ENCODE data around the gene SDHB.

The SDHB gene

GRCh38 chr1:17052641-17053040, 1.2 kb downstream of the SDHB start:
- DNase-seq (ENCODE audit: low read depth, low spot score): no peak
- peak overlapping the region; percentile 80 for H3K4me3 ChIP-seq (ENCODE audit: low read depth, low read length)
- in situ Hi-C loops (cut with HindIII; ENCODE audit: low sequenced_read_pairs): no loop called here
- TF ChIP-seq CTCF (IDR thresholded peaks at IDR 0.05; ENCODE audit: low read depth, low read length): no peak

GRCh38 chr1:17052038-17052437, 1.8 kb downstream of the SDHB start:
- no peak for DNase-seq (ENCODE audit: low read depth, low spot score)
- TF ChIP-seq CTCF (IDR thresholded peaks at IDR 0.05; ENCODE audit: low read depth, low read length): no peak
- no peak overlapping the region for H3K4me3 ChIP-seq (ENCODE audit: low read depth, low read length)
- in situ Hi-C loops (cut with HindIII; ENCODE audit: low sequenced_read_pairs): no loop called here

- no peak for TF ChIP-seq CTCF (IDR thresholded peaks at IDR 0.05; ENCODE audit: low read depth, low read length)
- H3K4me3 ChIP-seq (ENCODE audit: low read depth, low read length): no peak overlapping the region
- DNase-seq (ENCODE audit: low read depth, low spot score): no peak
- in situ Hi-C loops (cut with HindIII; ENCODE audit: low sequenced_read_pairs): no loop called here
These were observed 5.9 kb downstream of the SDHB start for GRCh38 chr1:17047924-17048323.

GRCh38 chr1:17046334-17046657, 7.5 kb downstream of the SDHB start:
- in situ Hi-C loops (cut with HindIII; ENCODE audit: low sequenced_read_pairs): no loop called here
- no peak overlapping the region for H3K4me3 ChIP-seq (ENCODE audit: low read depth, low read length)
- TF ChIP-seq CTCF (IDR thresholded peaks at IDR 0.05; ENCODE audit: low read depth, low read length): no peak
- DNase-seq (ENCODE audit: low read depth, low spot score): no peak

GRCh38 chr1:17045634-17046333, 8.0 kb downstream of the SDHB start:
- peak; percentile 74 for DNase-seq (ENCODE audit: low read depth, low spot score)
- peak; percentile 77 for TF ChIP-seq CTCF (IDR thresholded peaks at IDR 0.05; ENCODE audit: low read depth, low read length)
- in situ Hi-C loops (cut with HindIII; ENCODE audit: low sequenced_read_pairs): no loop called here
- no peak overlapping the region for H3K4me3 ChIP-seq (ENCODE audit: low read depth, low read length)

- H3K4me3 ChIP-seq (ENCODE audit: low read depth, low read length): no peak overlapping the region
- no peak for DNase-seq (ENCODE audit: low read depth, low spot score)
- in situ Hi-C loops (cut with HindIII; ENCODE audit: low sequenced_read_pairs): no loop called here
- TF ChIP-seq CTCF (IDR thresholded peaks at IDR 0.05; ENCODE audit: low read depth, low read length): no peak
These were observed 8.7 kb downstream of the SDHB start for GRCh38 chr1:17045150-17045549.

GRCh38 chr1:17043676-17044075, 10.2 kb downstream of the SDHB start:
- no peak for DNase-seq (ENCODE audit: low read depth, low spot score)
- no peak overlapping the region for H3K4me3 ChIP-seq (ENCODE audit: low read depth, low read length)
- in situ Hi-C loops (cut with HindIII; ENCODE audit: low sequenced_read_pairs): no loop called here
- no peak for TF ChIP-seq CTCF (IDR thresholded peaks at IDR 0.05; ENCODE audit: low read depth, low read length)
